Measurements from ENCODE around the gene TSHZ3. TPM values are rescaled to one million over a fixed set of nuclear protein-coding genes. Genes with fewer than 3 reads are reported as not detected.

Gene TSHZ3
- total RNA-seq, 2 experiments from 2014 or later: 0.52 to 0.57 TPM

- ChIA-PET POLR2A (no interaction called here), CTCF (no interaction called here)
Observed at GRCh38 chr19:31317570-31317969, 31.7 kb downstream of the TSHZ3 start.

GRCh38 chr19:31317093-31317492, 32.1 kb downstream of the TSHZ3 start:
- ChIA-PET POLR2A (no interaction called here), CTCF (no interaction called here)

GRCh38 chr19:31316201-31316951, 32.9 kb downstream of the TSHZ3 start:
- CTCF ChIA-PET: no interaction called here
- POLR2A ChIA-PET: no interaction called here

GRCh38 chr19:31315652-31316051, 33.6 kb downstream of the TSHZ3 start:
- CTCF ChIA-PET: no interaction called here

GRCh38 chr19:31314849-31315629, 34.2 kb downstream of the TSHZ3 start:
- CTCF ChIA-PET: no interaction called here

More at GRCh38 chr19:31315652-31316051, 33.6 kb downstream of the TSHZ3 start:
- POLR2A ChIA-PET: no interaction called here

GRCh38 chr19:31314156-31314555, 35.1 kb downstream of the TSHZ3 start:
- ChIA-PET POLR2A (no interaction called here), CTCF (no interaction called here)

More at GRCh38 chr19:31314849-31315629, 34.2 kb downstream of the TSHZ3 start:
- POLR2A ChIA-PET: no interaction called here

GRCh38 chr19:31313291-31314030, 35.8 kb downstream of the TSHZ3 start:
- POLR2A ChIA-PET: no interaction called here
- CTCF ChIA-PET: no interaction called here

GRCh38 chr19:31312677-31313244, 36.5 kb downstream of the TSHZ3 start:
- POLR2A ChIA-PET: no interaction called here
- CTCF ChIA-PET: no interaction called here

- ChIA-PET CTCF (no interaction called here), POLR2A (no interaction called here)
Observed at GRCh38 chr19:31312009-31312676, 37.1 kb downstream of the TSHZ3 start.

GRCh38 chr19:31310432-31311133, 38.7 kb downstream of the TSHZ3 start:
- POLR2A ChIA-PET: no interaction called here
- CTCF ChIA-PET: no interaction called here

GRCh38 chr19:31308781-31309180, 40.5 kb downstream of the TSHZ3 start:
- ChIA-PET CTCF (no interaction called here), POLR2A (no interaction called here)

- ChIA-PET CTCF (no interaction called here), POLR2A (no interaction called here)
Observed at GRCh38 chr19:31307071-31307669, 42.1 kb downstream of the TSHZ3 start.

GRCh38 chr19:31306006-31306753, 43.1 kb downstream of the TSHZ3 start:
- CTCF ChIA-PET: no interaction called here
- POLR2A ChIA-PET: no interaction called here

GRCh38 chr19:31304831-31305312, 44.4 kb downstream of the TSHZ3 start:
- ChIA-PET CTCF (no interaction called here), POLR2A (interaction anchor here (0.8 kb wide), 1 partner anchor 19 kb away, joined by 4 read pairs; no protein-coding TSS in a partner anchor)

GRCh38 chr19:31303262-31303815, 45.9 kb downstream of the TSHZ3 start:
- ChIA-PET POLR2A (no interaction called here), CTCF (no interaction called here)

- CTCF ChIA-PET: no interaction called here
- POLR2A ChIA-PET: no interaction called here
Observed at GRCh38 chr19:31301306-31301980, 47.8 kb downstream of the TSHZ3 start.

- ChIA-PET POLR2A (no interaction called here), CTCF (no interaction called here)
Observed at GRCh38 chr19:31300422-31300821, 48.8 kb downstream of the TSHZ3 start.

All from activated CD8-positive, alpha-beta memory T cell treated with anti-CD3 and anti-CD28 coated beads for 36 hours (primary cell).